ENCODE results near the gene INPP4A. TPM values are rescaled to one million over a fixed set of nuclear protein-coding genes. Genes with fewer than 3 reads are reported as not detected.

INPP4A gene
- total RNA-seq, 1 donor from 2014 or later: 125 TPM

- no peak for DNase-seq
Observed at GRCh38 chr2:98514879-98515249, 70.2 kb downstream of the INPP4A start.

GRCh38 chr2:98515250-98515991 lies 70.8 kb downstream of the INPP4A start:
- no peak for DNase-seq

GRCh38 chr2:98516571-98516970 lies 71.9 kb downstream of the INPP4A start:
- no peak for DNase-seq

- DNase-seq: no peak
Observed at GRCh38 chr2:98517636-98518035, 73.0 kb downstream of the INPP4A start.

DNA sequence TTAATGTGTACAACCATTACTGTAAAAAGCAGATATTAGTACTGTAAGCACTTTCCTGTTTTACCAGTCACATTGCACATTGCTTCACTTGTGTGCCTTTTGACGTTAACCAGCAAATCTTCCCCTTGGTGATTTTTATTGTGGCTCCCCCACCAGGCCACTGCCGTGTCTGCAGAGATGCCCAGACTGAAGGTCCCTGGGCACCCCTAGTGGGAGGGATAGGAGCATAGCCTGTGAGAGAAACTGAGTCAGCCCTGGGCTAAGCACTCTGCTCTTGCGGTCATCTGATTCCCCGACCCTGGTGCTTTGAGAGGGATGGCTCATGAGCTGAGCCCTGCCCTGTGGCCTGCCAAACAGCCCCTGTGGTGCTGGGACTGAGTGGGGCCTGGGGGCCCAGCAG lies 73.4 kb downstream of the INPP4A start:
- no peak for DNase-seq

DNA sequence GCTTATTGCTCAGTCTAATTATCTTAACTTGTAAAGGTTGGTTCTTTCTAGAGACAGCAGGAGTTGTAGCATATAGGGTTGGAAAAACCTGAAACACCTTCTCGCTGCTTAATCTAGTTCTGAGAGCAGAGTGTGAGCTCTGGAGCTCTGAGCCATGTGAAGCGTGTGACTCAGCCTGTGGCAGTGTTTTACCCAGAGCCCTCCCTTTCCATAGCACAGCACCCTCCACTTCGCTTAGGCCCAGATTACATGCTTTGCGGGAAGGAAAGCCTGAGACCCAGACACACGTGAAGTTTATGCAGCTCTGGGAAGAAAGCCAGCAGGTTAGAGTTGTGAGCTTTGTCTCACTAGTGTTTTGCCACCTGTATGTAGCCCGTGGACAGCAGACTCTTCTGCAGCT lies 74.5 kb downstream of the INPP4A start:
- DNase-seq: peak; percentile 45

DNA sequence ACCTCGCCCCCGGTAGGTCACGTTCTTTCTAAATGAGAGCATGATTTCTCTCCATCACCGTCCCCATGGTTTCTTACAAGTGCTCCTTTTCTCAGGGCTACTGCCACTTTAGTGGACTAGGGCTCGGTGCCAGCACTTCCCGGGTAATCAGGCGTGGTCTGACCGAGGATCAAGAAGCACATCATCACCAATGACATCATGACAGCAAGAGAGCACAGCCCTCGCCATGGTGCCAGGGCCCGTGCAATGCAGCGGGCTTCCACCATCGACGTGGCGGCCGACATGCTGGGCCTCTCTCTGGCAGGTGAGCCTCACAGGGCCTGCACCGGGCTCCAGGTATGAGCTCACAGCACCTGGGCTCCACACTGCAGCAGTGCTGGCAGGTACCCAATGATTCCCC lies 75.2 kb downstream of the INPP4A start:
- DNase-seq: no peak

- DNase-seq: no peak
Observed at GRCh38 chr2:98520806-98521205, 76.1 kb downstream of the INPP4A start.

- DNase-seq: no peak
Observed at GRCh38 chr2:98521266-98521665, 76.6 kb downstream of the INPP4A start.

DNA sequence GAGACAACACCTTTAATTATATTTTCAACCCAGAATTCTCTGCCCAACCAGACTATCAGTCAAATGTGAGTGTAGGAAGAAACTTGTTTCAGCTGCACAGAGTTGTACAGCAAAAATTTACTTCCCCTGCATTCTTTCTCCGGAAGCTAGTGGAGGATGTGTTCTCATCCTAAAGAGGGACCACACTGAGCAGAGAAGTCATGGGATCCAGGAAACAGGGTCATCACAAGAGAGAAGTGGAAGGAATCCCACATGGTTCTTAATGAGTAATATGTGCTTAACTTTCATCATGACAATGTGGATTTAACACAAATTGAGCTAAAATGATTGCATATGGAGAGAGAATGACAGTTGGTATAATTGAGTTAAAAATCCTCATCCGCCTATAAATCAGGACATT lies 78.2 kb downstream of the INPP4A start:
- no peak for DNase-seq

GRCh38 chr2:98524168-98524567 lies 79.5 kb downstream of the INPP4A start:
- DNase-seq: no peak

GRCh38 chr2:98528349-98528748 lies 83.7 kb downstream of the INPP4A start:
- DNase-seq: no peak

GRCh38 chr2:98530114-98530513 lies 85.5 kb downstream of the INPP4A start:
- no peak for DNase-seq

DNA sequence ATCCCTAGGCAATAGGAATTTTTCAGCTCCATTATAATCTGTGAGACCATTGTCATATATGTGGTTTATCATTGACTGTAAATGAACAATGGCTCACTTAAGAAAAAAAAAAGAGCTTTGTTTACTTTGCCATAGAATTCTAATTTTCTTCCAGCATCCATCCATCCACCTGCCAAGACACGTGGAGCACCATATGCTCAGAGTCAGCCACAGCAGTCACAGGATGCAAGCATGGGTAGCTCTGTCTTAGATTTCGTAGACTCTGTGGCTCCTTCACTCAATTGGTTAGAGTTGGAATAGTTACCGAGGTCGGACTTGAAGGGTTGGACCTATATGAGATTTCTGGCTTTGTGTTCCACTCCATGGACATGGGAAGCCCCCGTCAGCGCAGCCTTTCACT lies 88.1 kb downstream of the INPP4A start:
- DNase-seq: no peak

GRCh38 chr2:98533547-98533946 lies 88.9 kb downstream of the INPP4A start:
- DNase-seq: no peak

DNA sequence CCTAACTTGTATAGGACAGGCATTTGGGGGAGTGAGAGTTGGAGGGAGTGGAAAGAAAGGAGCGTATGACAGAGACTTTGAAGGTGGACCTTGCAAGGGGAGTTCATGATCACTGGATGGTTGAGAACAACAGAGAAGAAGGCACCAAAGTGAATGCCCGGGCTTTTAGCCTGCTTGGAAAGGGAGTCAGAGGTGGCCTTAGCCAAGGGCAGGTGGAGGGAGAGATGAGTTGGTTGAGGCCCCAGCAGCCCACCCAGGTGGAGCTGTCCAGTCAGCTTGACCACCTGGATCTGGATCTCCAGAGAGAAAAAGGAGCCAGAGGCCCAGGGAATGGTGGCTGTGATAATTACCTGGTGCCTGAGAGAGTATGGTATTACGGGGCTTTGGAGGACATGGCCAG lies 90.1 kb downstream of the INPP4A start:
- no peak for DNase-seq

DNA sequence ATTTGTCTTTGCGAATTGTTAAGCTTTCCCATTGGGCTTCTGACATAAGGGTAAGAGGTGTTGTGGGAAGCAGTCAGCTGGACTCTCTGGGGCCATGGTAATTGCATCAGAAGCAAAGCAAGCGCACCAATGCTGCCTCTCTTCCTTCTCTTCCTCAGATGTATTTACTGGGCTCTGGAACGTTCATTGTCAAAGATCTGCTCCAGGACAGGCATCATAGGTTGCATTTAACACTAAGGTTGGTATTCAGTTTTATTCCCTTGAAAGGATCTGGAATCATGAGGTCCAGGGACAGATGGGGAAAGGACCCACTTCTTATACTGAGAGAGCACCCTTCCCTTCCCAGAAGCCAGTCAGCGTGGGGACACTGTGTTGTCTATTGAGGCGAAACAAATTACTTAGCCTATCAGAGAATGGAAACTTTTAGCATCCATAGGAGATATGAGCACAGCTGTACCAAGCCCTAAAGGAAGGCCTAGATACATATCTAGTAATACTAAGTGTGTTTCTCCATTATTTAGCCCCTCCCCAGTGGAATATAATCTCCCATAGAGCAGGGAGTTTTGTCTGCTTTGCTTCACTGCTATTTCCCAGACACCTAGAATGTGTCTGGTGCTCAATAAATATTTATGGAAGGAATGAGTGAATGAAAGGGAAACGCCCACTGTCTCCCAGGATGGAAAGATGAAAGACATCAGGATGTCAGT lies 91.5 kb downstream of the INPP4A start:
- DNase-seq: no peak

DNA sequence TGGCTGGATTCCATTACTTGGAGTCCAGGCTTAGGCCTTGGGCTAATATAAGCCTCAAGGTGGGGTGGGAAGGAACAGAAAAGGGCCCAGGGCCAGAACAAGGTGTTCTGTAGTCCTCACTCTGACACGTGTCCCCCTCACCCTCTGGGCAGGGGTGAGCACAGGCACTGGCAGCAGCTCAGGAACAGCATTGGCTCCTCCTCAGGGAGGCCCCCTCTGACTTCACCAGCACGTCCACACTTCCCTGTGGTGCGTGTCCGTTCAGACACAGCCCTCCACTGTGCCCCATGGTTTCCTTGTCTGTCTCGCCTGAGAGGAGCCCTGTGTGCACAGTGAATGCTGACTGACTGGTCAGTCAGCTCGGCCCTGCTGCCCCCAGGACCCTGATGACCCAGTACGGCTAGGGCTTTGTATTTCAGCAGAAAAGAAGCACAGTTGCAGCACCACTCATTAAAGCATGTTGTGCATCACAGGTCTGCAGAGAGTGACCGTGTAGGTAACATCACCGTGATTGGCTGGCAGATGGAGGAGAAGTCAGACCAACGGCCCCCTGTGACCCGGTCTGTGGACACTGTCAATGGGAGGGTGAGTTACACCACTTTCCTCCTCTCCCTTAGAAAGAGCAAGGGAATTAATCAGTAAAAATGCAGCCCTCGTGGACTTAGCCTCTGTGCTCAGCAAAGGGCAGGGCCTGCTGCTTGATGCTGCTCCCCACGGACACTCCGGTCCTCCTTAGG lies 92.9 kb downstream of the INPP4A start:
- no peak for DNase-seq

- no peak for DNase-seq
Observed at GRCh38 chr2:98538280-98539041, 93.8 kb downstream of the INPP4A start.

- no peak for DNase-seq
Observed at GRCh38 chr2:98539056-98539735, 94.5 kb downstream of the INPP4A start.

GRCh38 chr2:98540536-98540935 lies 95.9 kb downstream of the INPP4A start:
- no peak for DNase-seq

GRCh38 chr2:98541489-98541888 lies 96.8 kb downstream of the INPP4A start:
- no peak for DNase-seq

Data from occipital lobe (tissue), 2 donors.